HG02943 (cell line): ENCODE measurements around the gene TIMP3.
"Not testable (repeated sequence)": the region's sequence is repeated elsewhere in the genome, so short reads cannot be mapped to it uniquely, and the experiment has no call there.

Source experiments
- ATAC-seq: cut with Tn5 transposase; IDR thresholded peaks from one replicate; pipeline ENCODE4 v1.9.1; 2021; ENCODE audit warnings: mild to moderate bottlenecking, low read depth, moderate library complexity; ENCODE audit not compliant: unreplicated experiment

The TIMP3 gene

GRCh38 chr22:32850591-32851517, 49.3 kb downstream of the TIMP3 start:
- ATAC-seq: no peak

- no peak for ATAC-seq
Observed at GRCh38 chr22:32852395-32853251, 51.1 kb downstream of the TIMP3 start.

GRCh38 chr22:32853662-32854061, 52.2 kb downstream of the TIMP3 start:
- ATAC-seq: no peak

GRCh38 chr22:32854351-32854804, 52.9 kb downstream of the TIMP3 start:
- ATAC-seq: no peak

GRCh38 chr22:32855045-32855756, 53.7 kb downstream of the TIMP3 start:
- ATAC-seq: no peak

- no peak for ATAC-seq
Observed at GRCh38 chr22:32858121-32858703, 56.7 kb downstream of the TIMP3 start.

GRCh38 chr22:32858957-32859356, 57.5 kb downstream of the TIMP3 start:
- no peak for ATAC-seq

- no peak for ATAC-seq
Observed at GRCh38 chr22:32859743-32860142, 58.2 kb downstream of the TIMP3 start.

GRCh38 chr22:32861330-32861729, 59.8 kb downstream of the TIMP3 start:
- ATAC-seq: no peak

- no peak for ATAC-seq
Observed at GRCh38 chr22:32862083-32862482, 60.6 kb downstream of the TIMP3 start.

- no peak for ATAC-seq
Observed at GRCh38 chr22:32862936-32863661, 61.6 kb downstream of the TIMP3 start.

- ATAC-seq: no peak
Observed at GRCh38 chr22:32864041-32864440, 62.5 kb downstream of the TIMP3 start.

GRCh38 chr22:32864596-32864995, 63.1 kb downstream of the TIMP3 start:
- no peak for ATAC-seq

GRCh38 chr22:32866953-32867352, 65.4 kb downstream of the TIMP3 start:
- ATAC-seq: no peak

- ATAC-seq: no peak
Observed at GRCh38 chr22:32868946-32869345, 67.4 kb downstream of the TIMP3 start.

- no peak for ATAC-seq
Observed at GRCh38 chr22:32870474-32870873, 69.0 kb downstream of the TIMP3 start.

GRCh38 chr22:32873604-32874003, 72.1 kb downstream of the TIMP3 start:
- not testable (repeated sequence) for ATAC-seq

- ATAC-seq: no peak
Observed at GRCh38 chr22:32874385-32874784, 72.9 kb downstream of the TIMP3 start.

- no peak for ATAC-seq
Observed at GRCh38 chr22:32874976-32875375, 73.5 kb downstream of the TIMP3 start.

- no peak for ATAC-seq
Observed at GRCh38 chr22:32876516-32876915, 75.0 kb downstream of the TIMP3 start.
